ENCODE measurements around the gene SHISA5. TPM values are rescaled to one million over a fixed set of nuclear protein-coding genes. Genes with fewer than 3 reads are reported as not detected.
A peak's percentile ranks its signal among the peaks of the same experiment; 100 is the strongest.

The SHISA5 gene
- total RNA-seq, 1 experiment from 2014 or later, result 104 TPM

- no peaks in the 10 kb centered on the region for H3K27me3 ChIP-seq (ENCODE audit: insufficient read depth, low read length)
- DNase-seq (ENCODE audit: low read depth, low spot score), result no peak
- H3K4me1 ChIP-seq (ENCODE audit: control insufficient read depth in 1 of 2, insufficient read depth in 2 of 2, low read length in 2 of 2), result peaks cover 50 to 79% of the 10 kb centered on the region in 2 experiments
- H3K27ac ChIP-seq (ENCODE audit: low read depth, low read length), result peak overlapping the region; percentile 62
- TF ChIP-seq EGR1 (IDR thresholded peaks at IDR 0.05; ENCODE audit: low read depth) (no peak), MAX (IDR thresholded peaks at IDR 0.05) (no peak), REST (IDR thresholded peaks at IDR 0.05; ENCODE audit: low read depth) (no peak), SIN3A (IDR thresholded peaks at IDR 0.05; ENCODE audit: low read depth) (no peak), CEBPB (IDR thresholded peaks at IDR 0.05; ENCODE audit: low read depth) (no peak), ZNF274 (IDR thresholded peaks at IDR 0.05; ENCODE audit: low read depth, low read length) (no peak), EZH2phosphoT487 (IDR thresholded peaks at IDR 0.05; ENCODE audit: borderline replicate concordance) (no peak), YY1 (IDR thresholded peaks at IDR 0.05; ENCODE audit: extremely low read depth, insufficient replicate concordance, low read depth, low read length) (no peak), POLR2AphosphoS5 (IDR thresholded peaks at IDR 0.05; ENCODE audit: low read depth, low read length) (no peak), SRF (IDR thresholded peaks at IDR 0.05; ENCODE audit: low read depth) (no peak), JUND (IDR thresholded peaks at IDR 0.05) (no peak), ZFX (IDR thresholded peaks at IDR 0.05) (no peak), ELF1 (IDR thresholded peaks at IDR 0.05; ENCODE audit: borderline replicate concordance, low read depth) (no peak), RAD21 (IDR thresholded peaks at IDR 0.05; ENCODE audit: low read depth) (no peak), SP1 (IDR thresholded peaks at IDR 0.05; ENCODE audit: low read depth) (no peak)
- H3K9me2 ChIP-seq (ENCODE audit: insufficient read depth), result no peaks in the 10 kb centered on the region
- CTCF ChIA-PET, result interaction anchor here (0.9 to 6.4 kb wide), 4 partner anchors 33 to 240 kb away, joined by 3 to 386 read pairs (median 7); no protein-coding TSS in a partner anchor
- H3K79me2 ChIP-seq (ENCODE audit: insufficient read depth, low read length), result peaks cover 25% of the 10 kb centered on the region; the same call in 1 of the 2 replicates
- intact Hi-C loops (cut with micrococcal nuclease), result no loop called here
- H3K9me3 ChIP-seq (ENCODE audit: control insufficient read depth in 1 of 2, insufficient read depth in 1 of 2, low read depth in 1 of 2, low read length in 2 of 2), result no peaks in the 10 kb centered on the region
- ATAC-seq, result no peak
- H4K20me1 ChIP-seq (ENCODE audit: insufficient read depth), result no peaks in the 10 kb centered on the region
- peaks cover 0 to 17% of the 10 kb centered on the region in 2 experiments; a peak in 1 of 4 replicates for H3K36me3 ChIP-seq (ENCODE audit: control insufficient read depth in 1 of 2, insufficient read depth in 2 of 2, low read length in 2 of 2)
- H3K4me2 ChIP-seq (ENCODE audit: low read length), result peak overlapping the region; percentile 79
- no peak overlapping the region for H2AFZ ChIP-seq (ENCODE audit: low read depth, low read length, poor library complexity, severe bottlenecking)
- POLR2A ChIA-PET, result interaction anchor here (1.6 kb wide), 1 partner anchor 34 kb away, joined by 22 read pairs; no protein-coding TSS in a partner anchor
- RAD21 ChIA-PET (ENCODE audit: low non-redundant PET in 1 of 2, low total read pairs in 2 of 2, uncharacterized antibody in 2 of 2, unreplicated experiment in 2 of 2), result interaction anchor here (0.6 to 3.3 kb wide), 4 partner anchors 8 to 34 kb away, joined by 3 to 59 read pairs (median 14); no protein-coding TSS in a partner anchor
- BruUV-seq (replicated peaks), result no TSS peak
- peak overlapping the region in 1 of 2 experiments; percentile 46; a peak in 1 of 4 replicates for H3K4me3 ChIP-seq (replicated peaks in 1 of 2; ENCODE audit: low read depth in 1 of 2, low read length in 2 of 2)
- H3K9ac ChIP-seq (ENCODE audit: low read length), result peak overlapping the region; percentile 55
These were observed 69.3 kb downstream of the SHISA5 start for GRCh38 chr3:48434591-48435222.
